ENCODE results near the gene SFXN2.

SFXN2 gene

DNA sequence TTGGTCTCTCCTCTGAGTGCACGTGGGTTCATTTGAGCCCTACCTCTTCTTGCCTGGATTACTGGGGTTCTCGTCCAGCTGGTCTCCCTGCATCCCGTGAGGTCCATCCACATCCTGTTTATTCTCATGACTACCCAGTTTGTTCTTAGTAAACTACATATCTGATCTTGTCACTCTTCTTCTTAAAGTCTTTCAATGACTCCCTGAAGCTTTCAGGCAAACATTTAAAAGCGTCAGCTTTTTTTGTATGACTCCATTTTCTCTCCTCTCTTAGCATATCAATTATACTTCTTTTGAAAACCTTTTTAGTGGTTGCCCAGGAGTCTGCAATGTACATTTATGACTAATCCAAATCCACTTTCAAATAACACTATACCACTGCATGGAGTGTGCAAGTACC, 7.5 kb downstream of the SFXN2 start:
- FAIRE-seq: no peak

GRCh38 chr10:102723989-102724388, 9.6 kb downstream of the SFXN2 start:
- FAIRE-seq (no peak), DNase-seq (ENCODE audit: insufficient read length, low spot score) (no peak)
- no peak for TF ChIP-seq CTCF (IDR thresholded peaks at IDR 0.05; ENCODE audit: insufficient read depth, missing control alignments)

More for the DNA sequence above, 7.5 kb downstream of the SFXN2 start:
- TF ChIP-seq CTCF (IDR thresholded peaks at IDR 0.05; ENCODE audit: insufficient read depth, missing control alignments): no peak
- DNase-seq (ENCODE audit: insufficient read length, low spot score): no peak

GRCh38 chr10:102726274-102726673, 11.8 kb downstream of the SFXN2 start:
- FAIRE-seq (no peak), DNase-seq (ENCODE audit: insufficient read length, low spot score) (no peak)
- TF ChIP-seq CTCF (IDR thresholded peaks at IDR 0.05; ENCODE audit: insufficient read depth, missing control alignments): no peak

DNA sequence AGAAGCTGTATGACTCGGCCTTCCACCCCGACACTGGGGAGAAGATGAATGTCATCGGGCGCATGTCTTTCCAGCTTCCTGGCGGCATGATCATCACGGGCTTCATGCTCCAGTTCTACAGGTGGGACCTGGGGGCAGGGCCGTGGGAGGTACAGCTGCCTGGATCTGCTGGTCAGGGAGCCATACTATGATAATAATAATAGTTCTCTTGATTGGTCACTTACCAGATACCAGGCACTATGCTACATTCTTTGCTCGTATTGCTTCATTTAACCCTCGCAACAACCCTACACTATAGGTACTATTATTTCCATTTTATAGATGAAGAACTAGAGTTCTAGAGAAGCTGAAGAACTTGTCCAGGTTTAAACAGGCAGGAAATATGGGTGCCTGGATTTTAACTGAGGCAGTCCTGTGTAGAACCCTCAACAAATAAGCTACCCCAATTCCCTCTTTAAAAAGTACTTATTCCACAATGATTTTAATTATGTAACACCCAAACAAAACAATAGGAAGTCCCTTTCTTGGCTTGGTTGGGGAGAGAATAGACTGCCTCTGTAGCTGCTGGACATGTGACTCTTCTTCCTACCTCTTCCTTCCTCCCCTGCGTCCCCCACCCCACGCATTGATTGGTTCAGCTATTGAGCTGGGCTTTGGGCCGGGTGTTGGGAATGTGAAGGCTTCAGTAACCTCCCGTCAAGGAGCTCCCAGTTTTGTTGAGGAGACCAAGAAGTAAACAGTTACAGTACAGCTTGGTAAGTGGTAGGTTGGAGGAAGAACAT, 12.8 kb downstream of the SFXN2 start:
- DNase-seq (ENCODE audit: insufficient read length, low spot score) (no peak), FAIRE-seq (no peak)
- no peak for TF ChIP-seq CTCF (IDR thresholded peaks at IDR 0.05; ENCODE audit: insufficient read depth, missing control alignments)

- TF ChIP-seq CTCF (IDR thresholded peaks at IDR 0.05; ENCODE audit: insufficient read depth, missing control alignments): peak; percentile 91
- FAIRE-seq: no peak
- peak; percentile 68 for DNase-seq (ENCODE audit: insufficient read length, low spot score)
These were observed 14.9 kb downstream of the SFXN2 start for GRCh38 chr10:102729029-102730026.

DNA sequence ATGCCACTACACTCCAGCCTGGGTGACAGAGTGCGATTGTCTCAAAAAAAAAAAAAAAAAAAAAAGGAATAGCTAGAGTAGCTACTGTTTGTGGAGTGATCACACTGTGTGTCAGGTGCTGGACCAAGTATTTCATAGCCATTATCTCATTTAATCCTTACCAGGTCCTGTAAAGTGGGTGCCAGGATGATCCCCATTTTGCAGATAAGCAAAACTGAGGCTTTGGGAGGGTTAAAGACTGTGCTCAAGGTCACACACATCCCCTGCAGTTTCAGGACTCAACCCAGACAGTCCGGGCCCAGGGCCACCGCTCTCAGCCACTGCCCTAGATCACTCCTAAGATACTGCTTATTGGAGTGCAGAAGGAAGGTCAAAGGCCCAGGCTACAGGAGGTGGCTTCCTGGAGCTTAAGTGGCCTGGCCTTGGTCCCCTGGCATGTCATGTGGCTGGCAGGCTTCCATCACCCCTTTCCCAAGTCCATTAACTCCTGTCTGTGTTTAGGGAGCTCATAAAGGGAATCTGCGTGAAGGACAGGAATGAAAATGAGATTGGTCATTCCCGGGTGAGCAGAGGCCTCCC, 16.9 kb downstream of the SFXN2 start:
- TF ChIP-seq CTCF (IDR thresholded peaks at IDR 0.05; ENCODE audit: insufficient read depth, missing control alignments): no peak
- DNase-seq (ENCODE audit: insufficient read length, low spot score) (no peak), FAIRE-seq (no peak)
